Hematopoietic multipotent progenitor cell (in vitro differentiated cells): ENCODE measurements around the gene TMEM109. TPM values are rescaled to one million over a fixed set of nuclear protein-coding genes. Genes with fewer than 3 reads are reported as not detected.
"Not testable (repeated sequence)": the region's sequence is repeated elsewhere in the genome, so short reads cannot be mapped to it uniquely, and the experiment has no call there.

Experiments
- DNase-seq, 3 donors: peaks; one replicate each; pipeline ENCODE4 v3.0.0-alpha.2; 2011 to 2015; ENCODE audit warnings: low read depth in 2 of 3, low spot score in 2 of 3
- total RNA-seq: library from RNA; depleted of rRNA; stranded (reverse); fragments of >200 nt; gene quantifications from one replicate; pipeline ENCODE4 v1.2.3, GENCODE V29; 2012

TMEM109 gene
- total RNA-seq, 1 donor = 40.4 TPM

DNA sequence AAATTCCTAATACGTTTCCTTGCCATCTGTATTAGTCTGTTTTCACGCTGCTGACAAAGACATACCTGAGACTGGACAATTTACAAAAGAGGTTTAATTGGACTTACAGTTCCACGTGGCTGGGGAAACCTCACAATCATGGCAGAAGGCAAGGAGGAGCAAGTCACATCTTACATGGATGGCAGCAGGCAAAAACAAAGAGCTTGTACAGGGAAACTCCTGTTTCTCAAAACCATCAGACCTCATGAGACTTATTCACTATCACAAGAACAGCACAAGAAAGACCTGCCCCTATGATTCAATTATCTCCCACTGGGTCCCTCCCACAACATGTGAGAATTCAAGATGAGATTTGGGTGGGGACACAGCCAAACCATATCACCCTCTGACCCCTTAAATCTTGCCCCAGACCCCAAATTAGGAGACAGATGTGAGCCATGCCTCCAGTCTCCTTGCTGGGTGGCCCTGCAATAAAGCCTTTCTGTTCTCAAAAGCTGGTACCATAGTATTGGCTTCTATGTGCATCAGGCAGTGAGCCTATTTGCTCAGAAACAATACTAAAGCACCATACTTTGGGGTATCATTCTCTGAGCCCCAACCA is 4.2 kb upstream of the TMEM109 start:
- DNase-seq = not testable (repeated sequence)

DNA sequence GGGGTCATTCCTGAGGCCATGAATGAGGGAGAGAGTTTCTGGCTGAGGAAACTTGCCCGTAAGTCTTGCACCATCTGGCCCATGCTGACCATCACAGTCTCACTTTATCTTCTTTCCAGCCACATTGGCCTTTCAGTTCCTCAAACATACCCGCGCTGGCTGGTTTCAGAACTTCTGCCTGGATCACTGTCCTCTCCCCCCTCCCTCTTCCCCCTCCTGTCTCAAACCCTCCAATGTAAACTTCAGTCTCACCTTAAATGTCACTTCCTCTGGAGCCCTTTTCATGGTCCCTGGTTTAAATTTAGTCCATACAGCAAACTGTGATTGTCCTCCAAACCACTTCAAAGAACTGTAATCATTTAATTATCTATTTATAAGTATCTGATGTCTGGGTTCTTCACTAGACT is 3.7 kb upstream of the TMEM109 start:
- DNase-seq = no peak

DNA sequence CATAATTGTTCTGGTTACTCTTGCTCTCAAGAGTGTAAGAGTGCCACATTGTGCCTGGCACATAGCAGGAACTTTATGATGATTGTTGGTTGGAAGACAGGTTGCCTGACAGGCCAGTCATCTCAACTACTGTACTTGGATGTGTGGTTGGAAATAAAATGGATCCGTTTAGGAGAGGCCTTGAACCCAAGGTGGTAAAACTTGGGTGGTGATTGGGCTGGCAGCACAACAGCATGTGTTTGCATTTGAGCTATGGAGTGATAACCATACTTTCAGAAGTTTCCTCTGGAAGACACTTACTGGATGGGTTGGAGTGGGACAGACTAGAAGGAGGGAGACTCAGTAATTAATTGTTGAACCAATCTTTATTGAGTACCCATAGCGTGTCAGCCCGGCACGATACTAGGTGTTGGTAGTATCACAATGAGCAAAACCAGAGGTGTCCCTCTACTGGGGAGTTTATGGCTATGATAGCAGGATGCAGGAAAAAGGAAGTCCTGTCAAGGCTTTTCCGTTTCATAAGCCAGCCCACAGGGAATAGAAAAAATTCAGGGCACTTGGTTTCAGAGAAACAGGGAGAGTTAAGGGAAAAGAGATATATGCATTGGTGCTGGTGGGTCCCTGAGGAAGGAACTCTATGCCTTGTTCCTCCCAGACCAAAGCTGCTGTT is 3.1 kb upstream of the TMEM109 start:
- no peak for DNase-seq

DNA sequence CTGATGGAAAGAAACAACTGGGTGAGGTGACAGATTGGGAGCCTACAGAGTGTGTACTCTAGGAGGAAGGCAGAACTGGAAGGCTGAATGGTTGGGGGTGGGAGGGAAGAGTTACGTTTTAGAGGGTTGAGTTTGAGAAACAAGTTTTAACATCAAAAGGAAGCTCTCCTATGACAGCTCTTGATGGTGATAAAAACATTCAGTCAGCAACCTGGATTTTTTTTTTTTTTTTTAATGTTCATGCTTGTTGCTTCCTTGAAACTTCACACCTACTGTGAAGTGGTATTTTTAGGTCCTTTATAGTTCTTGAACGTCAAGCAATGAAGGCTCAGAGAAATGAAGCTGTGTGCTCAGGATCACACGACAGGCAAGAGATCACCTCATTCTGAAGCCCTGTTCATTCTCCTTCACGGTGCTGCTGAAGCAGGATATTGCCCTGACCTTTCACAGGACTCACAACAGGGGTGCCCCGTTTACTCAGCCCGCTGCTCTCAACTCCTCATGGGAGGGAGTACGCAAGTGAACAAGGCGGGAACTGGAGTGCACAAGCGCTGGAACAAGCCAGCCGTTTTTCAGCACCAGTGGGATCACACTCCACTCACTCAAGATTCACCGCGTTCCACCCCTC is 1.6 kb upstream of the TMEM109 start:
- DNase-seq = no peak

DNA sequence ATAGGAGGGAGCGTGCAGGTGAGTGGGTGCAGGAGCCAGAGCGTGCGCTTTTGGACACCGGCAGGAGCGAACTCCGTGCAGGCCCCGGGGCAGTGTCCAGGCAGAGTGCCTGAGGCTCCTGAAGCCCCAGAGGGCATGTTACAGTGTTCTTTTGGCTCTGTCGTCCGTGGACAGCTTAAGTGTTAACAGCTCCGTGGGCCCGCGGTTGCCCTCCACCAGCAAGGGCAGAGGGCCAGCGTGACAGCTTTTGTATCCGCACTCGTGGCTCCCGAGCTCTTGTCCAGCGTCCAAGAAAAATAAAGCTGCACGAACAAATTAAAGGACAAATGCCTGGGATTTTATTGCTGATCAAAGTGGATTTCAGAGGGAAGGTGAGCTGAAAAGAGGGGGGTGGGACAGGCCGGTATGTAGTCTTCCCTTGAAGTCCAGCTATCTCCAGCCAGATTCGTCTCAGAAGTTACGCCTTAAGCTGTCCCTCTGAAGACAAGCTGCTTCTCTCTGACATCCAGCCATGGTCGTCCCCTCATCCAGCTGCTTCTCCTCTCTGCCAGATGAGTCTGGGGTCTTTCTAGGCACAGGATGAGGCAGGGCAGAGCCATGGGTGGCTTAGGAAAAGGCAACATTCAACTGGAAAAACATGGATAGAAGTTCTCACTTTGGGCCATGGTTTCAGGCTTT is 968 bp upstream of the TMEM109 start:
- no peak for DNase-seq

DNA sequence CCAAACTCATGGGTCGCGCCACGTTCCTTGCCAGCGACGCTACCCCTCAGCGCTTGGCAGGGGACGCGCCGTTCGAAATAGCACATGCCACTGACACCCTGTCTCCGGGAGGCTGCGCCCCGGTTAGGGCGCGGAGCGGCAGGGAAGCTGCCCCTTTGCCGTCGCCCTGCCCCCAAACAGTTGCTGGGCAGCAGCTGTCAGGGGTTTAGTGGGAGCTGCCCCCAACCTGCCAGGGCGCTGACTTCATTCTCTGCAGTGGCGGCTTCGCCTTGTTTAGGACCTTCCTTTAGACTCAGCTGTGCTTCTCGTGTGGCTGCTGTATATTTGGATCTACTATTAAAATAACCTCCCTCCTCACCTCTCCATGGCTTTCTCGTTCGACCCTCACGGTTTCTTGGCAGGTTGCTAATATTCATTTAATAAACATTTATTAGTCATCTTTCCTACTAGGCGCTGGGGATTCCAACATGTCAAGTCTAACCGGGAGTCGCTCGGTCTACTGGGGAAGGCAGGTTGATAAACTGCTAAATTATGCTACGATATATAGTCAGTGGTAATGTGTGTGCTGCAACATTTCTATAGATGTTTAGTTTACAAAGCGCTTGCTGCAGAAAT is 782 bp downstream of the TMEM109 start:
- DNase-seq = peak in 1 of 3 donors; percentile 22

DNA sequence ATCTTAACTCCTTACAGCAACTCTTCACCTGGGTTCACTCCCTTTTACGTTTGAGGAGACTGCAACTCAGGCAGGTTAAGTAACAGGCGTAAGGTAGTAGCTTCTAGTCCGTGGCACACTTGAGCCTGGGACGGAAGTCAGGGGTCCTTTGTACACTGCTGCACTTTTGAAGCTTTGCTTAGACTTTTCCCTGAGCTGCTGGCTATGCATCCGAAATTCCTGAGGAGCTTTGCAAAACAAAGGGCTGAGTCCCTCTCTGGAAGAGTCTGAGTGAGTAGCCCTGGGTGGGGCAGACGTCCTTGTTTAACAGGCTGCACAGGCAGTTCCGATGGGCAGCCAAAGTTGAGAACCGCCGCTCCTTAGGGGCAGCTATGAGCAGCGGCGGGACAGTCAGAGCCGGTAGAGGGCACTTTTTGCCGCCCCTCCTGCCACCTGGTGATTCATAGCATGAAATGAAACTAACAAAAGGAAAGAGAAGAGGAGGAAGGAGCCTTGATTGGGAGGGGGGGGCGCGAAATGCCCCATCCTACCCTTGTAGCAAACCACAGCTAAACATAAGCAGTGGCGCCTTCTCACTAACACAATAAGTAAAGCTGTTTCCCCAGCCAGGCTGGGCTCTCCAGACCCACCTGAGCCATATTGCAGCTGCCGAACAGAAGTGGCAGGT is 1.4 kb downstream of the TMEM109 start:
- peak in 2 of 3 donors; percentile 80 to 86 for DNase-seq

DNA sequence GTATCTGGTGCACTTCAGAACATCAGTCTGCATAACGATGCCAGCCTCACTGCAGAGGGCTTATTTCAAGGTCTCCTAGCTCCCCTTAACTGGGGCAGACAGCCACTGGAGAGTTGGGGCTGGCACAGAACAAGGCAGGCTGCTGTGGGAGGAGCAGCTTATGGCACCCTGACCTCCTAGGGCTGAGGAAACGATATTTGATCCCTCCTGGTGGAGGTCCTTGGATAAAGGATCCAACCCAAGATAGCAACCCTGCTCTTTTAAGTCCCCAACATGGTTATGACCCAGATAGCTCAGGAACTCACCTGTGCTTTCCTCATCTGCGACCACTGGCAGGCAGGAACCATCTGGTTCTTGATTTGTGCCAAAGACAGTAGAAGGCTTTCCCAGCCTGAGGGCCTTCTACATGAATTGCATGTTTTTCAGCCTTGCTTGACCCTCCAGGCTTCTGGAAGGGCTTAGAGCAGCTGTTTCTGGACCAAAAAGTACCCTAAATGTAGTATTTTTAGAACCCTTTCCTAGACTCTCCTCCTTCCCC is 2.8 kb downstream of the TMEM109 start:
- no peak for DNase-seq

DNA sequence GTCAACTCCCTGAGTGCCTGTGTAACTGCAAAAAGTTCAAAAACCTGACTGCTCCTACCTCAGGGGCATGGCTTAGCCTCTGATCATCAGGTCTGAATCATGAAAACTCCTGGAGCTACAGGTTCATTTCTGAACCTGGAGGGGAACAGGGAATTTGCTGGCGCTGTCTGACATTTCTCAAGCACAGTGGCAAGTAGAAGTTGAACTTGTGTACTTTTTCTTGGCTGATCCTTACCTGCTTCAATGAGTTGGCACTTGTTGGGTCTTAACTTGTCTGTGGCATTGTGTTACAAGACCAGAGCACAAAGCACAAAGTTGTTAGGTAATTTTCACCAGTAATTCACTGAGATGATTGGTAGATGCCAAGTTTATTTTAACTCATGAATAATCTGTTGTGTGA is 3.3 kb downstream of the TMEM109 start:
- DNase-seq = no peak

DNA sequence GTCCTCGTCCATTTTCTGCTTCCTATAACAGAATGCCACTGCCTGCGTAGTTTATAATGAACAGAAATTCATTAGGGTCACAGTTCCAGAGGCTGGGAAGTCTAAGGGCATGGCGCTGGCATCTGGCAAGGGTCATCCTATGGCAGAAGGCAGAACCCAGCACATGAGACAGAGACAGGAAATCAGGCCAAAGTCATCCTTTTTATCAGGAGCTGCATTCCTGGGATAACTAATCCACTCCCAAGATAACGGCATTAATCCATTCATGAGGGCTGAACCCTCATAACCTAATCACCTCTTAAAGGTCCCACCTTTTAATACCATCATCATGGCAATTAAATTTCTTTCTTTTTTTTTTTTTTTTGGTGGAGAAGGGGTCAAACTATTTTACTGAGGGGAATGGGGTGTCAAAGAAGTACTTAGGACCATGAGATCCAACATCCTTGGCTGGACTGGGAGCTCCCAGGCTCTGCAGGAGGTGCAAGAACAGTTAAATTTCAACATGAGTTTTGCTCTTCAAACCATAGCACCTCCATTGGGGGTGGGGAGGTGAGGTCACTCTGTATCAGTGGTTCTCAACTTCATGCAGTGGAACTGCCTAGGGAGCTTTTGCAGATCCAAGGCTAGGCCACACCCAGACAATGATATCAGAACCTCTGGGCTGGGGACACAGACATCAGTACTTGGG is 4.4 kb downstream of the TMEM109 start:
- no peak for DNase-seq

DNA sequence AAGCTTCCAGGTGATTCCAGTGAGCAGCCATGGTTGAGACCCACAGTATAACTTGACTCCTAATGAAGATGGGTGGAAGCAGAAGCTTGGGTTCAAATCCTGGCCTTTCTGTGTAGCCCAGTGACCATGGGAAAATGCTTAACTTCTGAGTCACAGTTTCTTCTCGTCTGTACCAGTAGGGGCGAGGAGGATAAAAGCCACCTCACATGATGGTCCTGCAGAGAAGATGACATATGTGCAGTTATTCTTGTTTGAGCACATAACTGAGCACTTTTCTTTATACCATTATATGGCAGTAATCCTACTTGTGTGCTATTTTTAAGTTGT is 4.9 kb downstream of the TMEM109 start:
- no peak for DNase-seq

DNA sequence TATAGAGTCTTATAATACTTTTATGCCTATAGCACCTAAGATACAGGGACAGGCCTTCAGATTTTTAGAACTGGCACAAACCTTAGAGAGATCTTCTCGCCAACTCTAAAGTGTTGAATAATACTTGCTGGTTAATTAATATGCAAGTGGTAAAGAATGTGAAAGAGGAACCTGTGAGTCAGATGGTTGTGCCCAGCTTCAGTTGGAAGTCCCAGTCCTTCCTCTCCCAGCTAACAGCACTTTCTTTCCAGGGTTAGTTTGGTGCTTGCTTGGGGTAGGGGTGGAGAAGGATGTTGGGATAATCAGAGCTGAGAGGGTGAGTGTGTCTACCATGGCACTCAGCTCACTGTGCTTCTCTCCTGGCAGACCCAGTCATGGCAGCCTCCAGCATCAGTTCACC is 5.4 kb downstream of the TMEM109 start:
- peak in 2 of 3 donors; percentile 36 to 40 for DNase-seq

DNA sequence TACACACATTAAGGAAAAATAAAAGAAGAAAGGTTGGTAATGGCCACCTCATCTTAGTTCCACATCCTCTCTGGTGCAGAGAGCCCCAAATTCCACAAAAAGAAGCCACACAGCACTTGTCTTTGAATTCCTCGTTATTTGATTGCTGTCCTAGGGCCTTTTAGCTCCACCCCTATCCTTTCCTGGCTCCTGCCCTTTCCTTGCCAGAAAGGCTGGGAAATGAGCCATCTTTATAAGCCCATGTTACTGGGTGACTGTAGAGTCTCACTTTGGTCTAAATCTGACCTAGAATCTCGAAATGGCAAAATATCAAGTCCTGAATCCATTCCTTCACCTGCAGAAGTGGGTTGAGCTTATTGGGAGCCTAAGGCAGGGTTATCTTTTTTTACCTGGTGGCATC is 6.0 kb downstream of the TMEM109 start:
- no peak for DNase-seq

DNA sequence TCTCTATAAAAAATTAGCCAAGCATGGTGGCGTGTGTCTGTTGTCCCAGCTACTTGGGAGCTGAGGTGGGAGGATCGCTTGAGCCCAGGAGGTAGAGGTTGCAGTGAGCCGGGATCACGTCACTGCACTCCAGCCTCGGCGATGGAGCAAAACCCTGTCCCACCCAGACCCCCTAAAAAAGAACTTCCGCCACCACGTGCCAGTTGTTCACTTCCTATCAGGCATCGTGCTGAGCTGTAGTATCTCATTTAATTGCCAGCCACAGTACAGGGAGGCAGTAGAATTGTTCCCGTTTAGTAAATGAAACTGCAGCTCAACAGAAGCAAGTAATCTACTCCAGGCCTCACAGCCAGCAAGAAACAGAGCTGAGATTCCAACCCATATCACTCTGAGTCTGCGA is 7.3 kb downstream of the TMEM109 start:
- no peak for DNase-seq

DNA sequence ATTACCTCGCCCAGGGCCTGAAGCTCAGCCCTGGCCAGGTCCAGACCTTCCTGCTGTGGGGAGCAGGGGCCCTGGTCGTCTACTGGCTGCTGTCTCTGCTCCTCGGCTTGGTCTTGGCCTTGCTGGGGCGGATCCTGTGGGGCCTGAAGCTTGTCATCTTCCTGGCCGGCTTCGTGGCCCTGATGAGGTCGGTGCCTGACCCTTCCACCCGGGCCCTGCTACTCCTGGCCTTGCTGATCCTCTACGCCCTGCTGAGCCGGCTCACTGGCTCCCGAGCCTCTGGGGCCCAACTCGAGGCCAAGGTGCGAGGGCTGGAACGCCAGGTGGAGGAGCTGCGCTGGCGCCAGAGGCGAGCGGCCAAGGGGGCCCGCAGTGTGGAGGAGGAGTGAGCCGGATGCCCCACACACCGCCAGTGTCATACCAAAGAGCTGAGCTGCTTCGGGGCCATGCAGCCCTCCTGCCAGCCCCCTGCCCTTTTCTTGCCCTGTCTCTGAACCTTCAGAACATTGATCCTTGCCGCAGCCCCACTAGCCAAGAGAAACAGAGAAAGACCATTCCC is 7.9 kb downstream of the TMEM109 start:
- DNase-seq = no peak

DNA sequence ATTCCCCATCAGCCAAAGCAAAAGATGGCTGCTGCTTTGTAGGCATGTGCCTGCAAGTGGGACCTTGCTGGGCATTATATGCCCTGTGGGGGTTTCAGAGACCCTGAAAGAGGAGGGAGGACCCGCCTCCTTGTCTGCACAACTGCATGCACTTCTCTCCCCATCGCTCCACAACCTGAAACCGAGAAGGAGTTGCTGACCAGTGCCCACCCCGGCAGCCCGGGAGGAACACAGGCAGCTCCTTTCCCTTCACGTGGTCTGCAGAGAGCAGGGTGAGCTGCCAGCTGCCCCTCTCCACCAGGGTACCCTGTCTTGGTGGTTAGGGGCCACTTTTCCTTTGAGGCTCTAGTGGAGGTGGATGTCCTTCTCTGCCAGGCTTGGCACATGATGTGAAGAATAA is 8.9 kb downstream of the TMEM109 start:
- no peak for DNase-seq

DNA sequence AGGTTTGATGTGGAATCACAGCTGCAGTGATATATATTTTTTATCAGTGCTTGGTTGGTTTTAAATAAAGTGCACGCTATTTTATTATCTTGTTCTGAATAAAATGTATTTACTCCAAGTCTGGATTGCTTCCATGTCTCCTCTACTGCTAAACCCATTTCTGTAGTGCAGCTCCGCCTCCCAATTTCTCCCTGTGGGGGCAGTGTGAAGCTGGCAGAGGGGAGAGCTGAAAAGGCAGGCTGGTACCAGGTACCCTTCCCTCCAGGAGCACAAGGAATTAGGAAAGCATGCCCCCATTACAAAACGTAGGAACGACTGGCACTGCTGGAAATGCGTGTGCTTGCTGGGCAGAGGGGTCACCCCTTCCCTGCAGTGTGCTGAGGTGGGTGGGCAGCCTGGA is 9.4 kb downstream of the TMEM109 start:
- no peak for DNase-seq

DNA sequence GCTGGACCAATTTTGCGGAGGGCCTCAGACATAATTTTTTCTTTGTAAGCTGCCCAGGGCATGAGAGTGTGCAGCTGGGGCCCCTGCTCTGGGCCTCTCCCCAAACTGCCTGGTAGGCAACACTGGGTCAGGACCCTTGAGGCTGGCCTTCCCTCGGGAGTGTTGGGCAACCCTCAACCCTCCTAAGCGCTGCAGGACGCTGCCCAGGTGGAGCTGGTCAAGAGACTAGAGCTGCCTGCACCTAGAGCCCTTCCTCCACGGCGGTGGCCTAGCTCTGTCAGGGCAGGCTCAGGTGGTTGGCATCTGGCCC is 9.8 kb downstream of the TMEM109 start:
- no peak for DNase-seq

DNA sequence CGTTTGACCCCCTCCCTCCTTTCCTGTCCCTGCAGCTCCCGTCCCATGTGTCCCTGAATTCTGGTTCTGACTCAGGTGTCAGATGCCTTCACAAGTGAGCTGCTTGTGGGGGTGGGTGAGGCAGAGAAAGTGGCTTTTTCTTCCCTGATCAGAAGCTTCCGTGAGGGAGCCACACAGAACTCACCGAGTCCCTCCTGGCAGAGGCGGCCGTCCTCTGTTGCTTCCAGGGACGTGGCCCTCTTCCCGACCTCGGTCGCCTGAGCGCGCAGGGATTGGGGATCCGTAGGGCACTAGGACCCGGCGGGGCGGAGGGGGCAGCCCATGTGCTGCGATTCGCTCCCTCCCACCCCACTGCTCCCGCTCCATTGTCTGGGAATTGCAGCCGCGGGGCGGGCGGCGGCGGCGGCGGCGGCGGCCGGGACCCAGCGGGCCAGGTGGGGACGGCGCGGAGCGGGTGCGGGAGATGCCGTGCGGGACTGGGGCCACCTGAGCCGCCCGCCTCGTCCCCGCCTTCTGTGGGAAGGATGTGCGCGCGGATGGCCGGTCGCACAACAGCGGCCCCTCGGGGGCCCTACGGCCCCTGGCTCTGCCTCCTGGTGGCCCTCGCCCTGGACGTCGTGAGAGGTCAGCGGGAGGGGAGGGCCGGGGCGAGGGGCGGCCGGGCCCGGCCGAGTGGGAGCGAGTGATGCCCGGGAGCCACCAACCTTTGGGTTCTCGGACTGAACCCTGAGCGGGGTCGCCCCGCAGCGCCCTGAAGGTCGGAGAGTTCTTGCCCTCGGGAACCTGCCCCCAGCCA is 10.3 kb downstream of the TMEM109 start, which contains the start of gene TMEM132A:
Gene TMEM132A (plus strand): TSS at position 351 of the 796 bp plus-strand sequence. CDS start 174 bp downstream, at position 525.
- DNase-seq = no peak
